GM18526 (cell line): Measurements from ENCODE around the gene NKAIN2.

Source experiments
- POLR2A ChIP-seq: IDR thresholded peaks from 3 replicates; pipeline ENCODE4 v1.6.1; 2011; ENCODE audit not compliant: insufficient read length; ENCODE audit errors: extremely low read depth

The NKAIN2 gene

GRCh38 chr6:124131779-124132178 is 328.1 kb downstream of the NKAIN2 start:
- TF ChIP-seq POLR2A, result no peak

DNA sequence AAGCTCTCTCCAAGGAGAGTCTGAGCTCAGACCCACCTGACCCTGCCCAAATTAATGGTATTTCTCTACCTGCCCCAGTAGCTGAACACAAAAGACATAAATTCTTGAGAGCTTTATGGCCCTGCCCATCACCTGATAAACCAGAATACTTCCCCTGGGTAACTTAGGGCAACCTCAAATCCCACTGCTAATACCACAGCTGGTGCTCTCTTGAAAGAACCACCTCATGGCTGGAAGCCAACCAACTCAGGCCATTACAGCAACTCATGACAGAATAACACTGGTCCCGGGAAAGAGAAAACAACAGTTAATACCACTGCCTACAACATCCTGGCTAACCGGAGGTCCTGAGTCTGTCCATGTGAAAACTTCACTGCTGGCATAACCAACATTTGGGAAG is 328.6 kb downstream of the NKAIN2 start:
- TF ChIP-seq POLR2A, result no peak

GRCh38 chr6:124142852-124143251 is 339.2 kb downstream of the NKAIN2 start:
- TF ChIP-seq POLR2A, result no peak

GRCh38 chr6:124143435-124143834 is 339.8 kb downstream of the NKAIN2 start:
- no peak for TF ChIP-seq POLR2A

DNA sequence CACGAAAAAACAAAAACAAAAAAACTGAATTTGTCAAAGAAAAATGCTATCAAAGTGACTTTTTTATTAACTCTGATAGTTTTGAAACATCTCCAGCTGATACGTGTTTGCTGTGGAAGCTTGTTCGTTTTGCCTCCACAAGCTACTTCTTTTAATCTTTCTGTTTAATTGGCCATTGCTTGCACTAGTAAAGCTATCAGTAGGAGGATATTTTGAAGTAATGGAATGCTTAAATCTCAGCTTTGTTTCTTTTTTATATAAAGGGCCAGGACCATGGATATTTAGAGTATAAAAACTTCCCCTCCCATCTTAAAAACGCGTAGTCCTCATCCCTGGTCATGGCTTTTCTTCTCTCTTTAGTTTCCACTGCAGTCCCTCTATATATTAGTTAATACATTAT is 344.0 kb downstream of the NKAIN2 start:
- TF ChIP-seq POLR2A, result no peak

GRCh38 chr6:124148236-124148957 is 344.7 kb downstream of the NKAIN2 start:
- no peak for TF ChIP-seq POLR2A

DNA sequence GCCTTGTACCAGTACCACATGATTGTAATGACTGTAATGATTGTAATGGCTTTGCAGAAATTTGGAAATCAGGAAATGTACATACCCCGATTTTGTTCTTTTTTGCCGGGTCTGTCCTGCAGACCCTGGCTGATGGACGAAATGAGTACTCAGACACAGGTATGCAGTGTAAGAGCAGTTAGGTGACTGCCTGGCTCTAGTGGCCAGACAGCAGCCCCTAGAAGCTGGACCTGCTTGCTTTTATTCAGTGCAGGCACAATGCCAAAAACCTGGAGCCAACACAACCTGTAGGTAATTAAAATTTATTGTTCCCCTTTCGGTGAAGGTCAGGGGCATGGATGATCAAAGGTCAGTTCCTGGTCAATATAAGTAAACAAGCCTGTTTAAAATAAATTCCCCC is 346.0 kb downstream of the NKAIN2 start:
- no peak for TF ChIP-seq POLR2A

- TF ChIP-seq POLR2A, result no peak
Measured at GRCh38 chr6:124158024-124158423, 354.4 kb downstream of the NKAIN2 start.

- no peak for TF ChIP-seq POLR2A
Measured at GRCh38 chr6:124163676-124164075, 360.0 kb downstream of the NKAIN2 start.

DNA sequence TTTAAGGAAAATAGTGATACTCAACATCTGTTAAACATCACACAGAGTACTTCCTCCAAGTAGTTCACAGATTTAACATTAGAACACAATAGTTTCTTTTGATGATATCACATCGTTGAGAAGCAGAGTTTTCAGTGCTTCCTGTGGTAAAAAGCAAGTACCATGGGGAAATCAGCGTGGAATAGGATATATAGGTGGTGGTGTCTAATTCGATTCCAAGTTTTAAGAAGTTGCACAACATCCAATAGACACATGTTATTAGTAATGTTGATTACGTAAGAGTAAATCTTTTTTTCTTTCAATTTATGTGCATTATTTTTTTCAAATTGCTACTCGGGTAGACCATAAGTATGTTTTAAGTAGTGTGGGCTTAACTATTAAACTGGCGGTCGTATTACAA is 360.7 kb downstream of the NKAIN2 start:
- no peak for TF ChIP-seq POLR2A

- no peak for TF ChIP-seq POLR2A
Measured at GRCh38 chr6:124190256-124190655, 386.6 kb downstream of the NKAIN2 start.

DNA sequence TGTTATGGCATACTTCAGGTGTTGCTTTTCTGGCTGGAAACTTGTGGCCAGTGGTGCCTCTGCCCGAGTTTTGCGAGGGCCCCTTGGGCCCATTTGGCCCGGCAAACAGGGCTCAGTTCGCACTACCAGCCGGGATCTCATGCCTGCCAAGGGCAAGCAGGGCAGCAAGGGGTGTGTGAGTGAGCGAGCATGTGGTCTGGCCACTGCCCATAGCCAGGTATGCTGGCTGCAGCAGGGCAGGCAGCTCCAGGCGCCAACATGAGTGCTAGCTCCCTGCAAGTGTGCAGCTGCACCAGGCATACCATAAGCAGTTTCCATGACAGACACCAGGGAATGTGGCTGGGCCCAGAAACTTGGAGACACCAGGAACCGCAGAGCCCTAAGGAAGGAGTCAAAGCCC is 389.5 kb downstream of the NKAIN2 start:
- TF ChIP-seq POLR2A, result no peak

DNA sequence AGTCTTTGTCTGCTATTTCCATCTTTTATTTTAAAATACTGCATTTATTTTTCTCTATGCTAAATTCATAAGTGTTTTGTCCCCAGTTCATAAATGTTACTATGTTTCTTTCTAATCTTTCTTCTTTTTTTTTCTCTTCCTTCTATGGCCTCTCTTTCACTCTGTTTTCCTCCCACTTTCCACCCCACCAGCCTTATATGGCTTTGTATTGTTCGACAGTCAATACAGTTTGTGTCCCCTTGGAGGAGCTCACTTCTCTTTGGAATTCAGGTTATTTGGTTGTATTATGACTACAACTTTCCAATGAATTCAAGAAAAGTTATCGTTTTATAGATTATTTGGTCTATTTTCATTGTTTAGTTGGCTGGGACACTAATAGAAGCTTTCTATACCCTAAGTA is 393.5 kb downstream of the NKAIN2 start:
- TF ChIP-seq POLR2A, result no peak

DNA sequence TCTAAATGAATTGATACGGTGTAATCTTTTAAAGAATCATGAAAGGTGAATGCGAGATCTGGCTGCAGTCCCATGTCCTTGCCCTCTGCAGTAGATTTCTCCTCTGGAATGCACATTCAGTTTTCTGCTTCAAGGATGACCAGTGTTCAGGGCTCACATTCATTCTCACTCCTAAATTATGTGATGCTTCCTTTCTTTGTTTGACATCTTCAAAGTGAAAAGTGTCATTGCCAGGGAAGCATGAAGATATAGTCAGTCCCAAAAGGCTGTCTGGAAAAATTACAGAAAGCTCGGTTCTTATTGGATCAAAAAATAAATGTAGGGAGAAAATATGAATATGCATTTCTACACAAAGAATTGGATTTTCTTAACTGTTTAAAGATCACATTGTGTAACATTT is 395.6 kb downstream of the NKAIN2 start:
- no peak for TF ChIP-seq POLR2A

DNA sequence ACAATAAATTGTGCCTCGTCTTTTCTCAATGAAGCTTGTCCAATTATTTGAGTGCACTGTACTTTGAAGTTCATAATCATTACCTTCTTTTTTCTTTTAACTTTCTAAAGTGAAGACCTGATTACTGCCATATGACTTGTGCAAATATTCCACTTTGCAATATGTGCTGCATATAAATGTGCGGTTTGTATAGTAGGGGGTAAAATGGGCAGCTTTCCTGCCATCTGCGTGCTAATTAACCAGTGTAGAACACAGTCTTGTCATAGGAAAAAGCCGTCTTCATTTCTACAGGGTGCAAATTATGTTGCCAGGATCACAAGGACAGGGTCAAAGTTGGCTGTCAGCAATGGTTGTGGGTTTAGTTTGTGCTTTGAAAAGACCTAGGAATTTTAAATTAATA is 397.0 kb downstream of the NKAIN2 start:
- no peak for TF ChIP-seq POLR2A

- TF ChIP-seq POLR2A, result no peak
Measured at GRCh38 chr6:124203101-124203811, 399.6 kb downstream of the NKAIN2 start.

- no peak for TF ChIP-seq POLR2A
Measured at GRCh38 chr6:124203812-124204167, 400.1 kb downstream of the NKAIN2 start.

- no peak for TF ChIP-seq POLR2A
Measured at GRCh38 chr6:124205921-124206320, 402.3 kb downstream of the NKAIN2 start.
